Activated CD4-positive, alpha-beta memory T cell treated with anti-CD3 and anti-CD28 coated beads, Interleukin-2, amount 10 ng/mL, durations not matched to agents 7 days and 5 days (primary cell): ENCODE measurements around the gene CORIN. TPM values are rescaled to one million over a fixed set of nuclear protein-coding genes. Genes with fewer than 3 reads are reported as not detected.

Experiments used
- CTCF ChIA-PET: fragments of 350-600 bp; sonication (Branson Sonifier 250); formaldehyde crosslinking; loops from one replicate; lab custom pipeline; 2021; ENCODE audit warnings: antibody characterized with exemption, inconsistent platforms; lab: Charles Lee
- POLR2A ChIA-PET: fragments of 350-600 bp; sonication (Branson Sonifier 250); formaldehyde crosslinking; loops from one replicate; lab custom pipeline; 2021; ENCODE audit warnings: antibody characterized with exemption; lab: Charles Lee
- DNase-seq: peaks from one replicate; pipeline ENCODE4 v3.0.0-alpha.2; 2020
- H3K27ac Mint-ChIP-seq: one replicate; pipeline ENCODE4 v1.8.0; 2021; ENCODE audit warnings: mild to moderate bottlenecking, mixed read lengths
- H3K27me3 Mint-ChIP-seq: one replicate; pipeline ENCODE4 v1.8.0; 2021; ENCODE audit warnings: mixed read lengths
- H3K36me3 Mint-ChIP-seq: one replicate; pipeline ENCODE4 v1.8.0; 2021; ENCODE audit warnings: low read depth, mixed read lengths
- H3K4me1 Mint-ChIP-seq: one replicate; pipeline ENCODE4 v1.8.0; 2021; ENCODE audit warnings: mixed read lengths
- H3K4me3 Mint-ChIP-seq: one replicate; pipeline ENCODE4 v1.8.0; 2021; ENCODE audit warnings: mild to moderate bottlenecking, mixed read lengths
- H3K9me3 Mint-ChIP-seq: one replicate; pipeline ENCODE4 v1.8.0; 2021; ENCODE audit warnings: mixed read lengths
- total RNA-seq, 2 experiments: library from RNA; stranded (reverse); gene quantifications; one replicate each; pipeline ENCODE4 v1.2.3, GENCODE V29; 2021

Gene CORIN
- total RNA-seq, 2 experiments from 2014 or later = 0.08 TPM; not detected in 1

DNA sequence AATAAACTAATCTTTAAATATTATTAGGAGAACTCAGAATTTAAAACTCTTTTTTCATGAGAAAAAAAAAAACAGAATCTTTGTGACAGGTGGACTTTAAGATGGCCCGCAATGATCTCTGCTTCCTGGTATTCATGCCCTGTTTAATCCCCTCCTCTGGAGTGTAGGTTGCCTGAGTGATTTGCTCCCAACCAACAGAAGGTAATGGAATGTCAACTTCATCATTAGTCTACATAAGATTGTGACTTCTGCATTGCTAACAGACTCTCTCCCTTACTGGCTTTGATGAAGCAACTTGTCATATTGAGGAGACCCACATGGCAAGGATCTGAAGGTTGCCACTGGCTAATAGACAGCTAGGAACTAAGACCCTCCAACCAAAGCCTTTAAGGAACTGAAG, 88.8 kb downstream of the CORIN start:
- Mint-ChIP-seq H3K4me1 (peaks cover 3% of the 10 kb centered on the region), H3K27me3 (peaks cover 3% of the 10 kb centered on the region), H3K9me3 (peaks cover 4% of the 10 kb centered on the region), H3K4me3 (no peak overlapping the region), H3K27ac (no peak overlapping the region), H3K36me3 (no peaks in the 10 kb centered on the region)
- no peak for DNase-seq
- CTCF ChIA-PET = no interaction called here
- POLR2A ChIA-PET = no interaction called here

GRCh38 chr4:47747846-47748494, 89.9 kb downstream of the CORIN start:
- DNase-seq = no peak
- Mint-ChIP-seq H3K27me3 (peaks cover 3% of the 10 kb centered on the region), H3K27ac (no peak overlapping the region), H3K4me1 (peaks cover 5% of the 10 kb centered on the region), H3K36me3 (no peaks in the 10 kb centered on the region), H3K4me3 (no peak overlapping the region), H3K9me3 (peaks cover under 1% of the 10 kb centered on the region)
- ChIA-PET CTCF (no interaction called here), POLR2A (no interaction called here)

DNA sequence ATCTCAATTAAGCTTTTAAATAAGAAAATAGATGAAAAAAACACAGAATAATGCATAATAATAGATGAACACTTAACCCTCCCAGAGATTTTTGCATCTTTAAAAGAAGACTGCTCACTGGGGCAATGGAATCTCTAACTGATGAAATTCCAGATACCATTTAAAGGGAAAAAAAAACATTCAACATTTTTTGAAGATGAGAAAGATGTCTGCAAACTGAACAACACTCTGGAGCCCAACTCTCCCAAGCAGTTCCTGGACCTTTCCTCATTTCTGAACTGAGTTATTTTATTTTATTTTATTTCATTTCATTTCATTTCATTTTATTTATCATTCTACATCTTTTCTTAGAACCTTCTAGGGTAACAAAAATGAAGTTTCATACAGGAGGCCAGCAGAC, 90.7 kb downstream of the CORIN start:
- ChIA-PET POLR2A (no interaction called here), CTCF (no interaction called here)
- Mint-ChIP-seq H3K36me3 (no peaks in the 10 kb centered on the region), H3K4me3 (no peak overlapping the region), H3K27me3 (peaks cover 3% of the 10 kb centered on the region), H3K4me1 (peaks cover 5% of the 10 kb centered on the region), H3K27ac (no peak overlapping the region), H3K9me3 (no peaks in the 10 kb centered on the region)
- DNase-seq = no peak

- Mint-ChIP-seq H3K4me3 (no peak overlapping the region), H3K9me3 (no peaks in the 10 kb centered on the region), H3K27ac (no peak overlapping the region), H3K4me1 (peaks cover 5% of the 10 kb centered on the region), H3K36me3 (no peaks in the 10 kb centered on the region), H3K27me3 (peaks cover 3% of the 10 kb centered on the region)
- ChIA-PET CTCF (no interaction called here), POLR2A (no interaction called here)
- DNase-seq = no peak
Observed at GRCh38 chr4:47746122-47746521, 91.7 kb downstream of the CORIN start.

GRCh38 chr4:47744843-47745382, 93.0 kb downstream of the CORIN start:
- no peaks in the 10 kb centered on the region for H3K36me3 Mint-ChIP-seq
- no peaks in the 10 kb centered on the region for H3K9me3 Mint-ChIP-seq
- H3K27me3 Mint-ChIP-seq = peaks cover 2% of the 10 kb centered on the region
- H3K4me1 Mint-ChIP-seq = peaks cover 5% of the 10 kb centered on the region
- no peak overlapping the region for H3K27ac Mint-ChIP-seq
- ChIA-PET POLR2A (no interaction called here), CTCF (no interaction called here)
- H3K4me3 Mint-ChIP-seq = no peak overlapping the region
- DNase-seq = no peak

- Mint-ChIP-seq H3K9me3 (no peaks in the 10 kb centered on the region), H3K27me3 (peaks cover 2% of the 10 kb centered on the region), H3K4me1 (peaks cover 5% of the 10 kb centered on the region), H3K27ac (no peak overlapping the region), H3K36me3 (no peaks in the 10 kb centered on the region), H3K4me3 (no peak overlapping the region)
- DNase-seq = no peak
- ChIA-PET POLR2A (no interaction called here), CTCF (no interaction called here)
Observed at GRCh38 chr4:47744253-47744652, 93.6 kb downstream of the CORIN start.

- CTCF ChIA-PET = no interaction called here
- peaks cover 5% of the 10 kb centered on the region for H3K4me1 Mint-ChIP-seq
- no peak overlapping the region for H3K4me3 Mint-ChIP-seq
- no peak for DNase-seq
- peaks cover 8% of the 10 kb centered on the region for H3K27me3 Mint-ChIP-seq
- POLR2A ChIA-PET = no interaction called here
- no peaks in the 10 kb centered on the region for H3K36me3 Mint-ChIP-seq
- no peak overlapping the region for H3K27ac Mint-ChIP-seq
- H3K9me3 Mint-ChIP-seq = no peaks in the 10 kb centered on the region
Observed at GRCh38 chr4:47741200-47741599, 96.7 kb downstream of the CORIN start.

GRCh38 chr4:47737326-47737725, 100.5 kb downstream of the CORIN start:
- ChIA-PET POLR2A (no interaction called here), CTCF (no interaction called here)
- no peak overlapping the region for H3K27ac Mint-ChIP-seq
- peaks cover 8% of the 10 kb centered on the region for H3K27me3 Mint-ChIP-seq
- no peaks in the 10 kb centered on the region for H3K36me3 Mint-ChIP-seq
- H3K9me3 Mint-ChIP-seq = no peaks in the 10 kb centered on the region
- no peak overlapping the region for H3K4me3 Mint-ChIP-seq
- no peak for DNase-seq
- no peaks in the 10 kb centered on the region for H3K4me1 Mint-ChIP-seq

GRCh38 chr4:47736555-47736954, 101.3 kb downstream of the CORIN start:
- ChIA-PET POLR2A (no interaction called here), CTCF (no interaction called here)
- Mint-ChIP-seq H3K9me3 (no peaks in the 10 kb centered on the region), H3K27ac (no peak overlapping the region), H3K4me3 (no peak overlapping the region), H3K36me3 (no peaks in the 10 kb centered on the region), H3K27me3 (peaks cover 8% of the 10 kb centered on the region), H3K4me1 (no peaks in the 10 kb centered on the region)
- no peak for DNase-seq

GRCh38 chr4:47736146-47736545, 101.7 kb downstream of the CORIN start:
- ChIA-PET POLR2A (no interaction called here), CTCF (no interaction called here)
- DNase-seq = no peak
- H3K27ac Mint-ChIP-seq = no peak overlapping the region
- H3K27me3 Mint-ChIP-seq = peaks cover 8% of the 10 kb centered on the region
- H3K4me3 Mint-ChIP-seq = no peak overlapping the region
- H3K9me3 Mint-ChIP-seq = no peaks in the 10 kb centered on the region
- no peaks in the 10 kb centered on the region for H3K36me3 Mint-ChIP-seq
- no peaks in the 10 kb centered on the region for H3K4me1 Mint-ChIP-seq

- ChIA-PET CTCF (no interaction called here), POLR2A (no interaction called here)
- no peak overlapping the region for H3K27ac Mint-ChIP-seq
- DNase-seq = no peak
- no peaks in the 10 kb centered on the region for H3K4me1 Mint-ChIP-seq
- H3K4me3 Mint-ChIP-seq = no peak overlapping the region
- H3K9me3 Mint-ChIP-seq = no peaks in the 10 kb centered on the region
- peaks cover 8% of the 10 kb centered on the region for H3K27me3 Mint-ChIP-seq
- H3K36me3 Mint-ChIP-seq = no peaks in the 10 kb centered on the region
Observed at GRCh38 chr4:47733302-47734175, 104.3 kb downstream of the CORIN start.

DNA sequence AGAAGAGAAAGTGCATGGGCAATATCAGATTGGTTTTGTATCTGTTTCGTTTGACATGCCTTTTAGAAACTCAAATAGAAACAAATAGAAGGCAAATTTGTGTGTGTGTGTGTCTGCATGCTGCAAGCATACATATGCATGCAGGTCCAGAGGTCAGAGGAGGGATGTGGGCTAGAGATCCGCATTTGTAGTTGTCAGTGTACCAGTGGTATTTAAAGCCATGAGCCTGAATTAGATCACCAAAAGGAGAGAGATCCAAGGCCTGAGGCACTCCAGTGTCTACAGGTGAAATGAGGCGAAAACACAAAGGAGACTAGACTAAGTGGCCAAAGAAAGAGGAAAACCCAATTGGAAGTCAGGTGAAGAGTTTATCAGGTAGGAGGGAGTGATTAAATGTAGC, 106.7 kb downstream of the CORIN start:
- Mint-ChIP-seq H3K36me3 (no peaks in the 10 kb centered on the region), H3K4me1 (no peaks in the 10 kb centered on the region), H3K27me3 (peaks cover 4% of the 10 kb centered on the region), H3K9me3 (no peaks in the 10 kb centered on the region), H3K4me3 (no peak overlapping the region), H3K27ac (no peak overlapping the region)
- POLR2A ChIA-PET = no interaction called here
- CTCF ChIA-PET = no interaction called here
- no peak for DNase-seq

GRCh38 chr4:47729131-47729680, 108.7 kb downstream of the CORIN start:
- Mint-ChIP-seq H3K4me3 (no peak overlapping the region), H3K27me3 (peaks cover 13% of the 10 kb centered on the region), H3K4me1 (no peaks in the 10 kb centered on the region), H3K36me3 (no peaks in the 10 kb centered on the region), H3K27ac (no peak overlapping the region), H3K9me3 (no peaks in the 10 kb centered on the region)
- CTCF ChIA-PET = no interaction called here
- POLR2A ChIA-PET = no interaction called here
- no peak for DNase-seq
